ENCODE data around the gene KLHL8. TPM values are rescaled to one million over a fixed set of nuclear protein-coding genes. Genes with fewer than 3 reads are reported as not detected.

The KLHL8 gene
- total RNA-seq, 3 donors from 2014 or later = 16.4 to 23.0 (median 22.5) TPM

DNA sequence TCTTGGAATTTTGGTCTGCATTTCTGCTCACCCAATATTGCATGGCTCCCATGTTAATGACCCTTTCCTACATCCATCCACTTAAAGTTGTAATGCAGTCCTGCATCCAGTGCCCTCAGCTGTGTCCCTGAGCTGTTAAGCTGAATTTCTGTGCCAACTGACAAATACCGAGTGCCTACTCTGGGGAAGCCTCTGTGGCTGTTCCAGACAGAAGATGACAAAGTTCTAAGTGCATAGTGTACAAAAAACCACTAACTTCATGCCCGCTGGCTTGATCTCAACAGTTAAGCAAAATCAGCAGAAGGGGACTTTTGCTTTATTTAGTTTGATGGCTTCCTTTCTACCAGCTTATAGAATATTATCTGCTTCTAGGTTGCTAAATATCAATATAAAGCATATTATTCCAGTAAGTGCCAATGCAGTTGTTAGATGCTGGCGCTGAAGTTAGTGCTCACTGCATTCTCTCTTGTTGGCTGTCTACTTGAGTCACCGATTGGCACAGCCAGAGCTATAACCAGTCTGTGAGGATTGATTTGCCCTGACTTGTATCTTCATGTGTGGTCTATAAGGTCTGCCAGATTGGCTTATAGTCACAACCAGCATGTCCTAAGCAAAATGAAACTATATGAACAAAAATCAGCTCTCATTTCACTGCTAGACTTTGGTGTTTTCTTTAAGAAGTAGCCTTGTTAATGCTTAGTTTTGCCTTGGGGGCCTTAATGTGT lies 98.9 kb downstream of the KLHL8 start:
- no peak for ATAC-seq
- no peaks in the 10 kb centered on the region for H3K36me3 ChIP-seq (ENCODE audit: low read depth)
- intact Hi-C loops (cut with DNase I, micrococcal nuclease) = no loop called here
- H3K4me3 ChIP-seq = no peak overlapping the region
- TF ChIP-seq, protein P1, sequence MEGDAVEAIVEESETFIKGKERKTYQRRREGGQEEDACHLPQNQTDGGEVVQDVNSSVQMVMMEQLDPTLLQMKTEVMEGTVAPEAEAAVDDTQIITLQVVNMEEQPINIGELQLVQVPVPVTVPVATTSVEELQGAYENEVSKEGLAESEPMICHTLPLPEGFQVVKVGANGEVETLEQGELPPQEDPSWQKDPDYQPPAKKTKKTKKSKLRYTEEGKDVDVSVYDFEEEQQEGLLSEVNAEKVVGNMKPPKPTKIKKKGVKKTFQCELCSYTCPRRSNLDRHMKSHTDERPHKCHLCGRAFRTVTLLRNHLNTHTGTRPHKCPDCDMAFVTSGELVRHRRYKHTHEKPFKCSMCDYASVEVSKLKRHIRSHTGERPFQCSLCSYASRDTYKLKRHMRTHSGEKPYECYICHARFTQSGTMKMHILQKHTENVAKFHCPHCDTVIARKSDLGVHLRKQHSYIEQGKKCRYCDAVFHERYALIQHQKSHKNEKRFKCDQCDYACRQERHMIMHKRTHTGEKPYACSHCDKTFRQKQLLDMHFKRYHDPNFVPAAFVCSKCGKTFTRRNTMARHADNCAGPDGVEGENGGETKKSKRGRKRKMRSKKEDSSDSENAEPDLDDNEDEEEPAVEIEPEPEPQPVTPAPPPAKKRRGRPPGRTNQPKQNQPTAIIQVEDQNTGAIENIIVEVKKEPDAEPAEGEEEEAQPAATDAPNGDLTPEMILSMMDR (IDR thresholded peaks at IDR 0.05) = no peak
- peaks cover 12% of the 10 kb centered on the region for H3K4me1 ChIP-seq (ENCODE audit: low read depth)
- no peaks in the 10 kb centered on the region for H3K9me3 ChIP-seq
- no peak for DNase-seq

DNA sequence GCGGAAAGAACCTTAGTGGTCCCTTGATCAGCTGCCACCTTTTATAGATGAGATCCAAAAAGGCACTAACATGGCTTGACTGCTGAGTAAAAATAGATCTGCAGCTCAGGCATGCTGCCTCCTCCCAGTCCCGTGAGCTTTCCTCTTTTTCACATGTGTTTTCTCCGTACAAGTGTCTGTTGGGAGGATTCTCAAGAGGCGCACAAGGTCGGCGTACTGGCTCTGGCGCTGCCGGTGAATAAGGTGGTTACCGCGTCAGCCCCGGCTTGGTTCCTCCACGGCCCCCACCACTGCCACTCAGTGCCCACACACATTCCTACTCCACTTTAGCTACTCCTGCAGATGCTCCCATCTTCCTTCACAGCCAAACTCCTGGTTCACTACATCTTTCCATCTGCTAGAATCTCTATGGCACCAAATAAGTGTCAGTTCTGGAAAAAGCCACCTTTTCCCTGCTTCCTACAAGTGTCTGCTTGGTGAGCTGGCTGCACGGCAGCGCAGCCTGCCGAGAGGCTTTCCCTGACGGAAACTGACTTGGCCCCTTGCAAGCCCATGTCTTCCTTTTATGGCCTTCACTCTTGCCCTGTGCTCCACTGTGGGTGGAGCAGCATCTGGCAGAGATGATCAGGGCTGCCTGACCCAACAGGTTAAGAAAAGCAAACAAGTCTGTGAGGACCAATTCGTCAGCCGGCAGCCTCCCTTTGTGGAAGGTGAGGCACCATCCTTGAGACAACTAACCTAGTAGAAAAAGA lies 99.8 kb downstream of the KLHL8 start:
- ATAC-seq (peak; percentile 97), DNase-seq (peak; percentile 78 to 82 (median 80))
- H3K4me1 ChIP-seq (ENCODE audit: low read depth) = peaks cover 12% of the 10 kb centered on the region
- peaks cover 6% of the 10 kb centered on the region for H3K36me3 ChIP-seq (ENCODE audit: low read depth)
- intact Hi-C loops (cut with DNase I, micrococcal nuclease) = no loop called here
- TF ChIP-seq, protein P1 (IDR thresholded peaks at IDR 0.05) = no peak
- no peak overlapping the region for H3K4me3 ChIP-seq
- H3K9me3 ChIP-seq = no peaks in the 10 kb centered on the region

GRCh38 chr4:87120010-87120409 lies 100.4 kb downstream of the KLHL8 start:
- H3K4me1 ChIP-seq (ENCODE audit: low read depth) = peaks cover 12% of the 10 kb centered on the region
- no peaks in the 10 kb centered on the region for H3K9me3 ChIP-seq
- ATAC-seq (no peak), DNase-seq (no peak)
- intact Hi-C loops (cut with DNase I, micrococcal nuclease) = no loop called here
- peaks cover 7% of the 10 kb centered on the region for H3K36me3 ChIP-seq (ENCODE audit: low read depth)
- TF ChIP-seq, protein P1 (IDR thresholded peaks at IDR 0.05) = no peak
- no peak overlapping the region for H3K4me3 ChIP-seq

DNA sequence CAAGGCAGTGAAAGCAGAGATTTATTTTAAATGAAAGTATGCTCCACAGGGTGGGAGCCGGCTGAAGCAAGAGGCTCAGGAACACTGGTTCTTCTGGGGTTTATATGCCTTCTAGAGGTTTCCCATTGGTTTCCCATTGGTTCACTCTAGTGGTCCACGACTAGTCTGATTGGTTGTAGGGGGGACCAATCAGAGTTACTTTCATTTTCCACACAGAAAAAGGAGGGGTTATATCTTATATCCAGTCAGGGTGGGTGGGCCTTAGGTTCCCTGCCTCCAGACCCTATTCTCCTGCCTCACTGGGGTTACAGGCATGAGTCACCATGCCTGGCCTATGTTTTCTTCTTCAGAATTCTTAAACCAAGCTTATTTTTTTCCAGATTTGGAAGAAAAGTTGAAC lies 101.6 kb downstream of the KLHL8 start:
- Histone ChIP-seq H3K4me1 (ENCODE audit: low read depth) (peaks cover 12% of the 10 kb centered on the region), H3K36me3 (ENCODE audit: low read depth) (peaks cover 12% of the 10 kb centered on the region), H3K9me3 (no peaks in the 10 kb centered on the region), H3K4me3 (no peak overlapping the region)
- no peak for DNase-seq
- intact Hi-C loops (cut with DNase I, micrococcal nuclease) = no loop called here
- TF ChIP-seq, protein P1 (IDR thresholded peaks at IDR 0.05) = no peak
- no peak for ATAC-seq

DNA sequence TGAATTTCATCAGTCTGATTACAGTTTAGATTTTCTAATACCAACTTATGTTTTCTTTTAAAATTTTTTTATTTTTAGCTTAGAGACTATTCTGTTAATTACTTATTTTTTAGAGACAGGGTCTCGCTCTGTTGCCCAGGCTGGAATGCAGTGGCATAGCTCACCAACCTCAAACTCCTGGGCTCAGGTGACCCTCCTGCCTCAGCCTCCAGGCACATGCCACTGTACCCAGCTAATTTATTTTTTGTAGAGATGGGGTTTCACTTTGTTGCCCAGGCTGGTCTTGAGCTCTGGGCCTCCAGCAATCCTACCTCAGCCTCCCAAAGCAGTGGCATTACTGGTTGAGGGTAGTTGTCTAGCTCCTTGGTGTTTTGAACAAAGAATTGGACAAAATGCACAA lies 102.0 kb downstream of the KLHL8 start:
- intact Hi-C loops (cut with DNase I, micrococcal nuclease) = no loop called here

More for the DNA sequence above, 102.0 kb downstream of the KLHL8 start:
- Histone ChIP-seq H3K4me1 (ENCODE audit: low read depth) (peaks cover 12% of the 10 kb centered on the region), H3K9me3 (no peaks in the 10 kb centered on the region), H3K4me3 (no peak overlapping the region), H3K36me3 (ENCODE audit: low read depth) (peaks cover 12% of the 10 kb centered on the region)
- TF ChIP-seq, protein P1 (IDR thresholded peaks at IDR 0.05) = no peak
- ATAC-seq (no peak), DNase-seq (no peak)

Measured in mucosa of descending colon (tissue), 3 donors.